ENCODE data around the gene TAGLN2.

- no peak for TF ChIP-seq POLR2A (IDR thresholded peaks at IDR 0.05)
- TF ChIP-seq CTCF (IDR thresholded peaks at IDR 0.05): no peak
Observed at GRCh38 chr1:159940006-159940620, 14.8 kb upstream of the TAGLN2 start.

All from prostate gland (tissue), 2 donors.